Stimulated activated CD4-positive, alpha-beta T cell treated with anti-CD3 and anti-CD28 coated beads, Interleukin-4, amount 100 ng/mL, for 1 hour (primary cell): ENCODE data around the gene RBFOX1.

Experiments
- DNase-seq: peaks from one replicate; pipeline ENCODE4 v3.0.0-alpha.2; 2020

Gene RBFOX1

DNA sequence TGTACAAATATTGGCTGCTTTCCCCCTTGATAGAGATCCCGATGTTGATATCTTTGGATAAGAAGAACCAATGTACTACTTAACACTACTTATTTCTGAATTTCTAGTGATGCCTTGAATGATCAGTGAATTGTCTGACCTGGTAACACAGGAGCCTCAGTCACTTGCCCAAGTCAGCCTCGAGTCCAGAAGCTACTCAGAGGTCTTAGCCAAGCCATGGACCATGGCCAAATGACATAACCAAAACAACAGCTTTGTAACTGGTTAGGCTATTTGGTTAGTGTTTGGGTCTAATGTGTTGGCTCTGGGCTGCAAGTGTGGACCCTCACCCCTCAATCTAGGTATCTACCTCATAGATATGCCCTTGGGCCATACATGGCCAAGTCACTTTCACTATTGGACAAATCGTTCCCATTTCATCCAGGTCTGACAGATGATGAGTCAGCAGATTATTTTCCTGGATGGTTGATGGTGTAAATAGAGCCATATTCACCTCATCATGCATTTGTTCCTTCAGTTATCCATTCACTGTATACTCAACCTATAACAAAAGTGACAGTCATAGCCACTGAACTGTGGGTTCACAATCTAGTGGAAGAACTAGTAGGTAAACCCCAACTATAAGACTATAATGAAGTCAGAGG is 3.5 kb downstream of the RBFOX1 start:
- no peak for DNase-seq

DNA sequence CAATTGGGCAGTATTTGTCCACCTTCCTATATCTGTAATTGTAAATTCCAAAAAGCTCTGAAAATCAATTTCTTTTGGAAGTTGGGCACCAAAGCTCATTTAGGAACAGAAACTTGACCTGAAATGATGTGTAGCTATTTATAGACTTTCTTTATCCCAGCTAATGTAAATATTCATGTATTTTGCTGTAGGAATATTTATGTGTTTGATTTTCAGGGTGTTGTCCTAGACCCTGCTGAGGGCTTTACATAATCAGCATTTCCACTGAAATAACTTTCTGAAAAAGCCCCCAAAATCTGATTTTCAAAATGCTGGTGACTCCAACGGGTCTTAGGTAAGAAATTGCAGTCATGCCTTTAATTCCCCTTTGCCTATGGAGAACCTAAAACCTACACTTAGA is 4.1 kb downstream of the RBFOX1 start:
- no peak for DNase-seq

DNA sequence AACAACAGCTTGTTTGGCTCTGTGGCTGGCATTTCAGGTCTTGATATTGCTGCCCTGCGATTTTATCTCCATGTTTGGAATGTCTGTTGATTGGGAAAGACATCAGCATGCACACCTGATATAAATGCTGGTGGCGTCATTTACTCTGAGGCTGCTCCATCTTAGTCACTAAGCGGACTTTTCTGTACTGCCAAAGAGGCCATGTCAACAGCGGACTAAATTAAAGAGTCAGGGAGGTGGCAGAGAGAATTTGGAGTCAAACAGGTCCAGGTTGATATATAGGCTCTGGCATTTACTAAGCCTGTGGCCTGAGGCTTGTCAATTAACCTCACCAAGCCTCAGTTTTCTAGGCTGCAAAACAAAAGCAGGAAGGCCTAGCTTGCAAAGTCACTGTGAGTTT is 6.2 kb downstream of the RBFOX1 start:
- no peak for DNase-seq

DNA sequence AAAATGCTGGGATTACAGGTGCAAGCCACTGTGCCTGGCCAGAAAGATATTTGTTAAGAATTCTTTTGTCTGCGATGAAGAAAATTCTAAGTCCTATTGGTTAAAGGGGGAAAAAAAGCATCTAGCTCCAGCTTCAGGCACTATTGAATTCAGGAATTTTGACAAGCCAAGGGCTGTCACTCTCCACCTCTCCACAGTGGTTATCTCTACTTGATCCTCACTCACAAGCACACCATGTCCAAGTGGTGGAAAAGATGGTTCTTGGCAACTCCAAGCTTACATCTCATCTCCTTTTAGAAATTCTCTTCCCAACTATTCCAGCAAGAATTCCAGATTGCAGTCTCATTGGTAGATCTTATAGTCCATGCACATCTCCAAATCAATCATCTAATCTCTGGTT is 7.1 kb downstream of the RBFOX1 start:
- DNase-seq: no peak

DNA sequence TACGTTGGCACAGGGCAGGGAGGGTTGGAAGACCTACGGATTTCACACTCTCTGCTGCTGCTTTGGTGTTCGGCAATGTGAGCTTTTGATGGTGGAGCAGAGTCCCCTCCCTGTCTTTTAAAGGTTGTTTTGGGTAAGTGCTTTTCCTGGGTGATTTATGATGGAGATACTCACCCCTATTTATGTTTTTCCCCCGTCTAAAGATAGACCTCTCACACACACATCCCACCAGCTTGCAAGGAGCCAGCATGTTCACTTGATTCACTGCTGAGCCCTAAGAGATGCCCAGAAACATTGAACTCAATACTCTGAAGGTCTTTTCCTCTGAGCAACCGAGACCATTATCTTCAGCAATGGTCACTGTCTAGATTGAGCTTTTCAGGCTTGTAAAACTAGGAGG is 8.3 kb downstream of the RBFOX1 start:
- no peak for DNase-seq

DNA sequence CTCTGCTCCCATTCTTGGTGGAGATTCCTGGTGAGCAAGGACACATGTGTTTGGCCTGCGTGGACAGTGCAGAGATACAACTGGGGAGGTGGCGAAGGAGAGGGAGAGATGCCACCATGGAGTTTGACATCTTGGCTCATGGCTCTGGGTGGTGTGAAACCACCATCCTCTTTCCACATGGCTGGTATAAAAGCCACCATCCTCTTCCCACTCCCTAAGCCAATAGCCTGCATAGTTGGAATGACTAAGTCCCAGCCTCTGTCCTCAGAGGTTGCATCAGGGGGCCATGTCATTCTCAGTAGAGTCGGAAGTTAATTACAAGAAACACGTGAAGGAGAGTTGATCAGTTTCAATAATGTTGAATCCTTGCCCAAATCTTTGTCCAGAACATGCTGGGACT is 10.0 kb downstream of the RBFOX1 start:
- DNase-seq: no peak

DNA sequence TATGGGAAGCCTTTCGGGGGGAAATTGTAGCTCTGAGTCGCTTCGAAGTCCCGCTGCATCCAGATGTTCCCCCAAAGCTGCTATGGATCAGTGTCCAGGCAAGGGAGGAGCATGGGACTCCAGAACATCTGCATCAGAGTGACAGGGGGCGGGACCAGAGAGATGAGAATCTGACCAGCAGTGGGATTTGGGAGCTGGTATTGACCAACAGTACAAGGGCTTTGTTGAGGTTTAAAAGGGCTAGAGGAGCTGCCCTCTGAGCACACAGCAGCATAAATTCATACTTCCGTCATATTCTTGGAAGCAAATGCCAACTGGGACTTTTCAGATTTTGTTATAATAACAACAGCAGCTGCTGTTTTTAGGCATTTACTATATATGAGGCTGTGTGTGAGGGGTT is 10.6 kb downstream of the RBFOX1 start:
- DNase-seq: no peak

DNA sequence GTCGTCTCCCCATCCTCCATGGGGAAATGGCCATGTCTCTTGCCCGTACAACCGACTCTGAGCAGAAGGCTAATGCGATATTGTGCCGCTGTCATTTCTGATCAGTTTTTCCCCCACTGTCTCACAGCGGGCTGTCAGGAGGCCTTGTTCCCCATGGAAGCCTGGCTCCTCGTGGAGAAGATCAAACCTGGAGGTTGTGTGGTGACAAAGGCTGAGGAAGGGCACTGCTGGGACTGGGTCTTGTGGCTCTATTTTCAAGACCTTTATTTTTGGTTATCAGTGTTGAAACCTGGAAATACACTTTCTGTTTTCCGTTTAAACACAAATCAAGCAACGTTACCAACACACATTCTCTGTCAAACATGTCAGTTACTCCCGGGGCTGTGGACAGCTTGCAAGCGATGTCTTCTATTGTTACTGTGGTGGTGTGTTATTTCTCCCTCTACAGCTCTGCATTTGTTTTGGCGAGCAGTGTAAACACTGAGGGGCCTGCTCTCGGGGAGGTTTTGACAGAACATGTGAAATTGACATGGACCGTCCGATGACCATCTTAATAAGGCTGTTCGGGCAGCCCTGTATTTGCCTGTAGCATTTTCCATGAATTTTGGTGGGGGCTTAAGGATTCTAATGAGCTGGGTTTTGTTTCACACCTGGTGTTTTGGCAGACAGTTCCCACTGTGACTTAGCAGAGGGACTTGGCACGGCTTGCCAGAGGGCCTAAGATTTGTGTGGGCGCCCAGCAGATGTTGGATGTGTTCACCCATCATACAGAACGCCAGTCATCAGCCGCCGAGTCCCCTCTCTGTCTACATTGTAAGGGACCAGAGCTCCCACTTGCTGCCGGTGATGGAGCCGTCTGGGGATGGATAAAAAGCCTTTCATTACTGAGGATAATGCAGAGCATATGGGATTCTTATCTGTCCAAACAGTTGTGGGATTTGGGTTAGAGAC is 12.5 kb downstream of the RBFOX1 start:
- DNase-seq: no peak

DNA sequence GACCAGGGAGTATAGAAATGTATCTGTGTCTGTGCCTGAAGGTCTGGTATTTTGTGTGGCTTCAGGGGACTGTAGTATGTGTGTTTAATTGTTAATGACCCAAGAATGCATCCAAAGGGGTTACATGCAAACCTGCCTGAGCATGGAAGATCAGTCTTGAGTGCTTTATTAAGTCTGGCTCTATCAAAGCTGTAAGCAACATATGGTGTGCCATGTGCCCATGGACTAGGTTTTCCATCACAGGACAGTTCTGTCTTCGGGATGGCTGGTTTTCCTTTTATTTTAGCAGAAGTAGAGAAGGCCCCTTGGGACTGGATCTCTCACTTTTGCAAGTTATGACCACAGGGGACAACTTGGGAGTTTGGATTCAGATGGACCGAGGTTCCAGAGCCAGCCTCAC is 18.2 kb downstream of the RBFOX1 start:
- no peak for DNase-seq

DNA sequence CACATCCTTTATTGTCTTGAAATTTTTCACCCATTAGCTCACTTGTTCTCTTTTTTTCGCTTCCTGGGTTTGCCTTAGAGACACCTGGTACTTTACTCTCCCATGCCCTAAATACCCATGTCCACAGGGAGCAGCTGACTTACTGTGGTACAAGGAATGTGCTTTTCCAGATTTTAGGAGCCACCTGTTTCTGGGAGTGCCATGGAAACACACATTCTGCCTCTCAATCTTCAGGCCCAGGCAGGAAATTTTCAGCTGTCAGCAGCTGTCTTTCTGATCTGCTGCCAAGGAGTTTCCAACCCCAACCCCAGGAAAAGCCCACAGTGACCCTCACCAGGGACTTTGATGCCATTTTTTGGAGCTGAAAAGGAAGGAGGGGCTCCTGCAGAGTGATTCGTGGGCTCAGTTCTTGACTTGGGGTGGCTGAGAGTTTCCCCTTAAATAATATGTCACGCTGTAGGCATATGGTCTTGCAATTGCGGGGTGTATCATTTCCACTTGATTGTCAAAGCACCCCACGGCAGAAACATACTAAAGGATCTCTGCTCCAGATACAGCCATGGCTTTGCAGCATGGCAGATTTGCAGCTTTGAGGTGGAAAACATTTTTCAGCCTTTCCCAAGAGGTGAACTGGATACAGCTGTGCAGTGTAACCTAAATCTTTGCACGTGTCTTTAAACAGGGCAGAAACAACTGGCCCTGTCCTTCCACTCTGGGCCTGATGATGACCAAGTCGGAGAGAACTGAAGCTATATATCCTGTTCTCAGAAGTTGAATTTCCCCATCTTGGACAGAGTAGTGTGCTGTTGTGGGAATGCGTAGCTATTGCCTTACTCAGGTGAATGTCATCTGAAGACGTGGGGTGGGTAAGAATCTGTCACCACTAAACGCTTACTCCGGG is 19.2 kb downstream of the RBFOX1 start:
- no peak for DNase-seq

DNA sequence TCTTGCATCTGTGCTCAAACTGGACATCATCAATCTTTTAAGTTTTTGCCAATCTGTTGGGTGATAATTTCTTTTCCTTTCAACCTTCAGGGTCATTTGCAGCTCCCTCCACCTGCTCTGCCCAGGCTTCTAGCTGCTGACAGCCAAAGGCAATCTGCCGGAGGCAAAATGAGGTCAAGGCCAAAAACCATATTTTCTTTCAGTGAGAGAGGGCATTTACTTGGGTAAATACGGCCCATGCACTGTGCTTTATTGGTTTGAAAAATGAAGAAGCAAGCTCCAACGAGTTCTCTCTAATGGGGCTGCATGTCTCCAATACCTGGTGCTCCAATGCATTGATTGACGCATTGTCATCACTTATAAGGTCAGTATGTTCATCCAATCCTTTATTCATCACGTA is 23.1 kb downstream of the RBFOX1 start:
- DNase-seq: no peak

DNA sequence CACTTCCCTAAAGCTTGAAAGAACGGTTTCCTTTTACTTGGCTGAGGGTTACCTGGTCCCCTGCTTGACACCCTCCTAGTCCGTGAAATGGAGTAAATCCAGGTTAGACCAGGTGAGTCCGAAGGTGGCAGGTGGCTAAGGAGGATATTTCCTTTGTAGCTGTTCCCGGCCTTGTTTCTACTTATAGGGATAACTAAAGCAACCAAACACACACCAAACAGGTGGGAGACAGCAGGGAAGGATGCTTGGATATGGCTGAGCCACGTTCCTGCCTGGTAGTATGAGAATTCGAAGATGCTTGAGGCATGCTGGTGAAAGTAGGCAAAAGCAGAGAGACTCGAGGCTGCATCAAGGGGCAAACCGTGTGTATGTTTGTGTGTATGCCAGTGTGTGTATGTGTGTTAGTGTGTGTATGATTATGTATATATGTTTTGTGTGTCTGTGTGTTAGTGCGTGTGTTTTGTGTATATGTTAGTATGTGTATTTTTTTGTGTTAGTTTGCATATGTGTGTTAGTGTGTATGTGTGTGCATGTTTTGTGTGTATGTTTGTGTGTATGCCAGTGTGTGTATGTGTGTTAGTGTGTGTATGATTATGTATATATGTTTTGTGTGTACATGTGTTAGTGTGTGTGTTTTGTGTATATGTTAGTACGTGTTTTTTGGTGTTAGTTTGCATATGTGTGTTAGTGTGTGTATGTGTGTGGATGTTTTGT is 28.9 kb downstream of the RBFOX1 start:
- no peak for DNase-seq

DNA sequence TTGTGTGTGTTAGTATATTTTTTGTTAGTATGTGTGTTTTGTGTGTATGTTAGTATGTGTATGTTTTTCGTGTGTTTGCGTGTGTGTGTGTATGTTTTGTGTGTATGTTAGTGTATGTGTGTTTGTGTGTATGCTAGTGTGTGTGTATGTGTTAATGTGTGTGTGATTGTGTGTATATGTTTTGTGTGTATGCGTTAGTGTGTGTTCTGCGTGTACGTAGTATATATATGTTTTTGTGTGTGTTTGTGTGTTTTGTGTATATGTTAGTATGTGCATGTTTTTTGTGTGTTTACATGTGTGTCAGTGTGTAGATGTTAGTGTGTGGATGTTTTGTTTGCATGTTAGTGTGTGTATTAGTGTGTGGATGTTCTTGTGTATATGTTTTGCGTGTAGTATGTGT is 29.6 kb downstream of the RBFOX1 start:
- no peak for DNase-seq

DNA sequence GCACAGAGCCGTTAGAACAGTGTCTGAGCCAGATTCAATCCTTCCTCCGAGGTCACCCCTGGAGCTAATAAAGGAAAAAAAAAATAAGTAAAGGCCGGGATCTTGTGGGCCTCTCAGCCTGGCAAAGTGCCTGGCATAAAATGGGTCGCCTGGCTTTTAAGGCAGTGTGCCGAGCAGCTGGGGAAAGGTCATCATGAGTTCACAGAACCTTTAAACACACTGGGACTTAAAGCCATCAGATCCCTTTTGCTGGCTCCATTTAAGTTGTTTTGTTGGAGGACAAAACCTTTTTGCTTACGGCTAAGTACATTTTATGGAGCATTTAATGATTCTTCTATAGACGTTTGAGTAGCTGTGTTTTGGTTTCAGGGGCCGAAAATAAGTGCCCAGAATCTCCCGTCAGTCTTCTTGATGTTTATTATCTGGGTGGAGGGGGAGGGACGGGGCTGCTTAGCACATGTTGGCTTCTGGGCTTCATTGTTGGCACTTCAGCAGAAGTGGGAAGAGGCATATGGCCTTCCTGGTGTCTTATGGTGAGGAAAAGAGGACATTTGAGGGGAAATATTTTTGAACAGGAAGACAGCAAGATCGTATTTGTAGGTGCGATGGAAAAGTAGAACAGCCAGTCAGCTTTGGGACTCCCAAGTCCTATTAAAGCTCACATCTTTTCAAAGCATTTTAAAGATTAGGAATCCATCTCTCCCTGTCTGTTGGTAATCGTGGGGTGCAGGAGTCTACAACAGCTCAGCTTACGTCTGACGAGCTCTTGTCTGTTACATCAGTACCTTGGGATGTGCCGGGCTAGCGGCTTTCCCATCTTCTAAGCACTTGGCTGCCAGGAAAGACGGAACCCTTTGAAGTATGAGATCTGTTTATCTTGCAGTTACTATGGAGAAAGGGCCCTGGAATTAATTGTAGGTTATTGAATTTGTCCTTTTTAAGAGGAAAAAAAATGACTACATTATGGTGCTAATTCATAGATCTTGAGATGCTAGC is 31.1 kb downstream of the RBFOX1 start:
- DNase-seq: no peak

DNA sequence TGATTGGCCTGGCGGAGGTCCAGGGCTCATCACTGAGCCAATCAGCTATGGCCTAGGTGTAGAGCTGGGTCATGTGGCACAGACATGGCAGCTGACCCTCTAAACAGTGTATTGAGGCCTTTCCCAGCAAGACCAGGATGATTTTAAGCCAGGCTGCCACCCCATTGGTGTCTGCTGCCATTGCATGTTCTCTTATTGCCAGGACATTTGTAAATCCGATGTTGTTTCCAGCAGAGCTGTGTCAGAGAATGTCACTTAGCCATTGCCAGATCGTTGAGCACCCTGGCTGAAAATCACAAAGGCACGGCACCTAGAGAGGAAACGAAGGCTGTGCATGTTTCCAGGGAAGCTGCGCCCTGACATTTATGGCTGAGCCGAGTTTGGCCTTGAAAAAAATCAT is 33.4 kb downstream of the RBFOX1 start:
- DNase-seq: no peak

DNA sequence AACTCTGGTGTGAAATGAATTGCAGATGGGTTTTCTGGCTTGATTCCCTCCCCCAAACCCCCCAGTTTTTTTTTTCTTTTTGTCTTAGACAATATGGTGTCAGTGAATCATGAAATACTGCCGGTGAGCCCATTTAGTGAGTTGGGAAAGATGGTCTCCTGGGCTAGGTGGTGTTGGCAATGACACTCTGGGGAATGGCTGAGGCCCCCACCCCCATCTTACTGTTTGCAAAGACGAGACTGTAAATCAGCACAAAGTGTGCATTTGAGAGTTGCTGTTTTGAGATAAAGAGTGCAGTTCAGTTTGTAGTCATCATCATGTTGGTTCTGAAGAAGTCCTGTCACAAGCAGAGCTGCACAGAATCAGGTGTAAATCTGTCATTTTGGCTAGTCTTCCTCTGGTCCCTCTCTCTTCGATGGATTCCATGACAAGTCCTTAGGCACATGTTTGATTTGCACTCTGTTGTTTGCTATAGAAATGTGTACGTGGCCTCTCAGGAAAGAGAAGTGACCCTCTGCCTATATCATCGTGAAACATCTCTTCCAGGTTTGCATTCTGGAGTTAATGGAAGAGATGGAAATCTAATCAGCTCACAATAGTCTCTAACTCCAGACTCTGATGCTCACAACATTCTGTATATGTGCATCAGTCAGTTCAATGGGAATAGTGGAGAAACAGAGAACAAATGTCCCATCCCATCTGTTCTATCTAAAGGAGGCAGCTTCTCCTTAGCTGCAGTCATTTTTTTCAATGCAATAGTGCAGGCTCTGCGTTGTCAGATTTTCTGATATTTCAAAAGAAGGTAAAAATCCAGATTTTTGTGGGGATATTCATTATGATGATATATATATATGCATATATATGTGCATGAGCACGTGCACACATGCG is 34.6 kb downstream of the RBFOX1 start:
- no peak for DNase-seq

DNA sequence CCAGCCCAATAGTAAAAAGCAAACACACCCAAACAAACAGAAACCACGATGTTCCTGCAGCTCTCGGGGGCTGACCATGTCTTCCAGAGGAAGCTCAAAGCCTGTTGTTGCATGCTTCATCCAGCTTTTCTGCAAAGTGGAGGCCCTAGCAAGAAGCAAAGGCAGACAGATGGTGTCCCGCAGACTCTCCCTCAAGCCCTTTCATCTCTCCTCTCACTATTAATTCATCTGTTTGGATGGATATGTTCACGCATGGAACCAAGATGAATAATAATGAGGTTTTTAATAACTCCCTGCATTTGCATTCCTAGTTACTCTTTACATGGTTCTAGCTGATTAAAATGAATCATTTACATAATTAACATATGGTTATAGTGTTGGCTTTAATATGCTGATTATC is 36.6 kb downstream of the RBFOX1 start:
- no peak for DNase-seq

DNA sequence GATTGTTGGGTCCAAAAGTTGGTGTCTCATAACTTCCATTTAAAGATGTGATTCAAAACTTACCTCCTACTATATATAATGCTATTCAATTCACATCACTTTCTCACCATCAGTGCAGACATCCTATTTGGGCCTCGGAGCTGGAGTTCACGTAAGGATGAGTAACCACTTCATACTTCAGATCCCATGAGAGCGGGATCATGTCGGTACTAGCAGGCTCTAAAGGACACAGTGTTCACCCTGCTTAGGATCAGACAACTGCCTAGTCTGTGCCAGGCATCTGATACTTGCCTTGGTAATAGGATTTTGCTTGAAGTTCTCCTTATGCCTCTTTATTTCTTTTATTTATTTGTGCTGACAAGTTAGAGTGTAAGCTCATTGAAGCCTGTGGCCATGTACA is 39.5 kb downstream of the RBFOX1 start:
- no peak for DNase-seq

DNA sequence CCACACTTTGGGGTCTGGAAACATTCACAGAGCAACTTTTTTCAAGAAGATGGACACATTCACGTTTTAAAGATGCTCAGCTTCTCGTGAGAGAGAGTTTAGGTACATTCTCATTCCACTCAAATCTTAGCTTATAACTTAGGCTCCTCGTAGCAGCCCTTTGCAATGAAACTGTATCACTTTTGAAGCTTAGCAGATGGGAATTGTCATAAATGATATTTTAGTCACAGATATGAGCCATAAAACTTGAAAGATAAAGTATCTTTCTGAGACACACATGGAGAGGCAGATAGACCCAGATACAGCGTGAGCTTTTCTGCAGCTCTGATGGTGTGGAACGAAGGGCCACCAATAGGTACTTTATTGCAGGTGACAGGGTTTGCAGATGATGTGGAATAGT is 41.1 kb downstream of the RBFOX1 start:
- DNase-seq: no peak

DNA sequence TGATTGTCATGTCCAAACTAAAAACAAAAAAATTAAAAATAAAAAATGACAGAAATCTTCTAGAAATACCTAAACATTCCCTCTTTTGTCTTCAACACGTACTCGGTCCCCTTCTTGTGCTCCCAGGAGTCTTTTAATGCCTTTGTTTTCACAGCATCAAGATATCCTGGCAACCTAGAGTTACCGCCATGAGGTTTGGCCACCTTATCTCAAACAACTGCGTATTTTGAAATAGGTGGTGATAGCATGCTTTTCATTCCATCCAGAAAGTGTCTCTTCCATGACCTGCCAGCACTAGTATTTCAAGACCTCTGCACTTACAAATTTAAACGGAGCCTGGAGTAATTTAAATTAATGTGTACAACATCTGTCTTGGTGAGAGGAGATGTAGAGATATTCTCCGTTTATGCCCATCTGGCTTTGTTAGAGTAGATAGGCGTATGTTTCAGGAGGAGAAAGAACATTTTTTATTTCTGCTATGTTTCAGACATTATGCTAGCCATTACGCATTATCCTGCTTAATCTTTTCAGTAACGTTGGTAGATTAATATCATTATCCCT is 42.0 kb downstream of the RBFOX1 start:
- no peak for DNase-seq
